Stimulated activated CD8-positive, alpha-beta memory T cell treated with anti-CD3 and anti-CD28 coated beads, Interleukin-4, amount 100 ng/mL, for 1 hour (primary cell): ENCODE results near the gene DENND4A.
"Not testable (repeated sequence)": the region's sequence is repeated elsewhere in the genome, so short reads cannot be mapped to it uniquely, and the experiment has no call there.

Experiments
- DNase-seq, 2 donors: peaks; one replicate each; pipeline ENCODE4 v3.0.0-alpha.2; 2020; ENCODE audit warnings: low read depth in 2 of 2, low spot score in 1 of 2

DENND4A gene

GRCh38 chr15:65819563-65819960 is 27.5 kb upstream of the DENND4A start:
- no peak for DNase-seq

- no peak for DNase-seq
These were observed 27.0 kb upstream of the DENND4A start for GRCh38 chr15:65818927-65819562.

- DNase-seq = no peak
These were observed 24.3 kb upstream of the DENND4A start for GRCh38 chr15:65816441-65816840.

GRCh38 chr15:65816008-65816407 is 23.9 kb upstream of the DENND4A start:
- not testable (repeated sequence) for DNase-seq

- DNase-seq = not testable (repeated sequence)
These were observed 22.2 kb upstream of the DENND4A start for GRCh38 chr15:65814271-65814670.

- DNase-seq = no peak
These were observed 20.8 kb upstream of the DENND4A start for GRCh38 chr15:65812916-65813315.

GRCh38 chr15:65812467-65812866 is 20.4 kb upstream of the DENND4A start:
- no peak for DNase-seq

- no peak for DNase-seq
These were observed 19.7 kb upstream of the DENND4A start for GRCh38 chr15:65811835-65812234.

- not testable (repeated sequence) for DNase-seq
These were observed 19.1 kb upstream of the DENND4A start for GRCh38 chr15:65811011-65811733.

- DNase-seq = no peak
These were observed 14.3 kb upstream of the DENND4A start for GRCh38 chr15:65806397-65806796.

GRCh38 chr15:65805019-65805745 is 13.1 kb upstream of the DENND4A start:
- DNase-seq = no peak

- no peak for DNase-seq
These were observed 12.3 kb upstream of the DENND4A start for GRCh38 chr15:65804252-65804931.

GRCh38 chr15:65801229-65801805 is 9.2 kb upstream of the DENND4A start:
- no peak for DNase-seq

GRCh38 chr15:65796610-65797078 is 4.6 kb upstream of the DENND4A start:
- no peak for DNase-seq

- no peak for DNase-seq
These were observed 3.6 kb upstream of the DENND4A start for GRCh38 chr15:65795663-65796216.

GRCh38 chr15:65793818-65794104 is 1.7 kb upstream of the DENND4A start:
- DNase-seq = no peak

- no peak for DNase-seq
These were observed 1.1 kb upstream of the DENND4A start for GRCh38 chr15:65792988-65793817.

GRCh38 chr15:65791335-65792137 is 557 bp downstream of the DENND4A start:
- DNase-seq = peak in 1 of 2 donors; percentile 13

- no peak for DNase-seq
These were observed 1.3 kb downstream of the DENND4A start for GRCh38 chr15:65790694-65791334.
